Adrenal gland (tissue), 5 donors: ENCODE measurements around the gene SNPH.

ENCODE experiments used
- POLR2A ChIP-seq, 2 donors: fragments of 450-650 bp; IDR thresholded peaks; one replicate each; pipeline ENCODE4 v1.6.1; 2017; ENCODE audit warnings: antibody characterized with exemption in 2 of 2, mild to moderate bottlenecking in 2 of 2, moderate library complexity in 1 of 2
- TF ChIP-seq, protein P1 (sequence below), 6 experiments: fragments of 450-650 bp in 4 of 6; fragments of 200-600 bp in 2 of 6; sonication (generic) in 1 of 6; IDR thresholded peaks; 1 replicate in 5 of 6; 2 replicates in 1 of 6; pipeline versions ENCODE4 v1.5.1 to v1.8.0; 2016 to 2021; ENCODE audit warnings: antibody characterized with exemption in 6 of 6, mild to moderate bottlenecking in 2 of 6, moderate library complexity in 1 of 6
- donor health status: DM: no; HTN: no; CAD: no.

DNA sequence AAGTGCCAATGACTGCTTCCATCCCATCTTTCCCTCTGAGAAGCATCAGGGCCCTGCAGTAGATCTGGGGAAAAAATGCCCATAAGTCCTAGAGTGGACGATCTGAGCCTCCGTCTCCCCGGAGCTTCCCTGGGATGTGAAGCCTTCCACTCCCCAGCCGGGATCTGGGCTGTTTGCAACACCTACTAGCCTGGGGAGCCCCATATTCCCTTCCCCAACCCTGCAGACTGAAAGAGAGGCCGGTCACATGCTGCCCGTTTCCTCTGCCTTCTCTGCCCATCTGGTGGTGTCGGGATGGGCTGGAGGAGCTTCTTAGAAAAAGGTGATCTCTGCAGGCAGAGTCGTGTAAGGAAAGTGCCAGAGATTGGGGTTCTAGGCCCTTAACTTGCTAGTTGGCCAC lies 1.1 kb downstream of the SNPH start:
- TF ChIP-seq, protein P1, sequence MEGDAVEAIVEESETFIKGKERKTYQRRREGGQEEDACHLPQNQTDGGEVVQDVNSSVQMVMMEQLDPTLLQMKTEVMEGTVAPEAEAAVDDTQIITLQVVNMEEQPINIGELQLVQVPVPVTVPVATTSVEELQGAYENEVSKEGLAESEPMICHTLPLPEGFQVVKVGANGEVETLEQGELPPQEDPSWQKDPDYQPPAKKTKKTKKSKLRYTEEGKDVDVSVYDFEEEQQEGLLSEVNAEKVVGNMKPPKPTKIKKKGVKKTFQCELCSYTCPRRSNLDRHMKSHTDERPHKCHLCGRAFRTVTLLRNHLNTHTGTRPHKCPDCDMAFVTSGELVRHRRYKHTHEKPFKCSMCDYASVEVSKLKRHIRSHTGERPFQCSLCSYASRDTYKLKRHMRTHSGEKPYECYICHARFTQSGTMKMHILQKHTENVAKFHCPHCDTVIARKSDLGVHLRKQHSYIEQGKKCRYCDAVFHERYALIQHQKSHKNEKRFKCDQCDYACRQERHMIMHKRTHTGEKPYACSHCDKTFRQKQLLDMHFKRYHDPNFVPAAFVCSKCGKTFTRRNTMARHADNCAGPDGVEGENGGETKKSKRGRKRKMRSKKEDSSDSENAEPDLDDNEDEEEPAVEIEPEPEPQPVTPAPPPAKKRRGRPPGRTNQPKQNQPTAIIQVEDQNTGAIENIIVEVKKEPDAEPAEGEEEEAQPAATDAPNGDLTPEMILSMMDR (IDR thresholded peaks at IDR 0.05): no peak
- TF ChIP-seq POLR2A (IDR thresholded peaks at IDR 0.05): no peak
